Peyer's patch (tissue), 4 donors: ENCODE measurements around the gene PTPRJ. TPM values are rescaled to one million over a fixed set of nuclear protein-coding genes. Genes with fewer than 3 reads are reported as not detected.

ENCODE experiments used
- DNase-seq, 3 donors: peaks; one replicate each; pipeline ENCODE4 v3.0.0-alpha.2; 2017 to 2019
- H3K27ac ChIP-seq, 4 donors: fragments of 200-600 bp; sonication (generic); one replicate each; pipeline ENCODE4 v1.5.1; 2016 to 2019
- H3K27me3 ChIP-seq, 2 donors: fragments of 200-600 bp; sonication (generic); one replicate each; pipeline ENCODE4 v1.5.1; 2019
- H3K36me3 ChIP-seq, 3 donors: fragments of 200-600 bp; sonication (generic); one replicate each; pipeline ENCODE4 v1.5.1; 2016 to 2019
- H3K4me1 ChIP-seq, 4 donors: fragments of 200-600 bp; sonication (generic); one replicate each; pipeline ENCODE4 v1.5.1; 2016 to 2019
- H3K4me3 ChIP-seq, 4 donors: fragments of 200-600 bp; sonication (generic); 1 replicate in 3 of 4; 2 replicates in 1 of 4; pipeline ENCODE4 v1.5.1; 2016 to 2019; ENCODE audit warnings: mild to moderate bottlenecking in 1 of 4
- H3K9me3 ChIP-seq, 4 donors: fragments of 200-600 bp; sonication (generic); one replicate each; pipeline ENCODE4 v1.5.1; 2016 to 2019; ENCODE audit warnings: mild to moderate bottlenecking in 1 of 4
- CTCF ChIP-seq, 6 experiments: fragments of 450-650 bp in 4 of 6; fragments of 200-600 bp in 2 of 6; sonication (generic) in 1 of 6; IDR thresholded peaks; one replicate each; pipeline ENCODE4 v1.5.1; 2017 to 2019; ENCODE audit warnings: antibody characterized with exemption in 6 of 6, mild to moderate bottlenecking in 3 of 6, moderate library complexity in 1 of 6
- POLR2A ChIP-seq, 2 donors: fragments of 450-650 bp; IDR thresholded peaks; one replicate each; pipeline ENCODE4 v1.5.1; 2017; ENCODE audit warnings: antibody characterized with exemption in 2 of 2, mild to moderate bottlenecking in 2 of 2, moderate library complexity in 2 of 2
- total RNA-seq, 4 donors: library from RNA; depleted of rRNA; stranded (reverse); fragments of >200 nt; gene quantifications; one replicate each; pipeline ENCODE4 v1.1.0, GENCODE V29; 2016

The PTPRJ gene
- total RNA-seq, 4 donors from 2014 or later = 28.1 to 50.1 (median 37.5) TPM

- no peaks in the 10 kb centered on the region for H3K9me3 ChIP-seq
- H3K27me3 ChIP-seq = no peaks in the 10 kb centered on the region
- peak overlapping the region; percentile 2 to 87 (median 46) for H3K27ac ChIP-seq
- TF ChIP-seq CTCF (IDR thresholded peaks at IDR 0.05) (no peak), POLR2A (IDR thresholded peaks at IDR 0.05) (no peak)
- no peak for DNase-seq
- H3K4me3 ChIP-seq = peak overlapping the region in 2 of 4 donors; percentile 10 to 24
- H3K36me3 ChIP-seq = no peaks in the 10 kb centered on the region
- peaks cover 0 to 60% (median 9%) of the 10 kb centered on the region in 4 donors for H3K4me1 ChIP-seq
Observed at GRCh38 chr11:47983464-47984397, 3.4 kb downstream of the PTPRJ start.

GRCh38 chr11:47986219-47986618 is 5.9 kb downstream of the PTPRJ start:
- H3K4me1 ChIP-seq = peaks cover 0 to 74% (median 4%) of the 10 kb centered on the region in 4 donors
- peak overlapping the region in 2 of 4 donors; percentile 60 to 63 for H3K27ac ChIP-seq

GRCh38 chr11:47986742-47987141 is 6.4 kb downstream of the PTPRJ start:
- Histone ChIP-seq H3K27me3 (no peaks in the 10 kb centered on the region), H3K27ac (peak overlapping the region in 3 of 4 donors; percentile 60 to 64 (median 63)), H3K4me3 (no peak overlapping the region), H3K4me1 (peaks cover 0 to 76% (median 7%) of the 10 kb centered on the region in 4 donors), H3K9me3 (no peaks in the 10 kb centered on the region), H3K36me3 (no peaks in the 10 kb centered on the region)
- peak in 1 of 3 donors; percentile 47 for DNase-seq
- no peak for TF ChIP-seq CTCF (IDR thresholded peaks at IDR 0.05)
- TF ChIP-seq POLR2A (IDR thresholded peaks at IDR 0.05) = peak in 1 of 2 donors; percentile 17

More at GRCh38 chr11:47986219-47986618, 5.9 kb downstream of the PTPRJ start:
- Histone ChIP-seq H3K27me3 (no peaks in the 10 kb centered on the region), H3K36me3 (no peaks in the 10 kb centered on the region), H3K4me3 (no peak overlapping the region), H3K9me3 (no peaks in the 10 kb centered on the region)
- no peak for TF ChIP-seq POLR2A (IDR thresholded peaks at IDR 0.05)
- DNase-seq = no peak

GRCh38 chr11:47987310-47987709 is 7.0 kb downstream of the PTPRJ start:
- Histone ChIP-seq H3K36me3 (no peaks in the 10 kb centered on the region), H3K9me3 (no peaks in the 10 kb centered on the region), H3K27ac (peak overlapping the region; percentile 15 to 74 (median 62)), H3K27me3 (no peaks in the 10 kb centered on the region), H3K4me1 (peaks cover 0 to 75% (median 6%) of the 10 kb centered on the region in 4 donors), H3K4me3 (no peak overlapping the region)
- no peak for DNase-seq
- TF ChIP-seq POLR2A (IDR thresholded peaks at IDR 0.05) (no peak), CTCF (IDR thresholded peaks at IDR 0.05) (no peak)

- no peaks in the 10 kb centered on the region for H3K27me3 ChIP-seq
- no peak for DNase-seq
- H3K27ac ChIP-seq = peak overlapping the region; percentile 15 to 74 (median 62)
- no peaks in the 10 kb centered on the region for H3K9me3 ChIP-seq
- peaks cover 0 to 75% (median 6%) of the 10 kb centered on the region in 4 donors for H3K4me1 ChIP-seq
- TF ChIP-seq CTCF (IDR thresholded peaks at IDR 0.05) (no peak), POLR2A (IDR thresholded peaks at IDR 0.05) (no peak)
- no peaks in the 10 kb centered on the region for H3K36me3 ChIP-seq
- no peak overlapping the region for H3K4me3 ChIP-seq
Observed at GRCh38 chr11:47987781-47988180, 7.4 kb downstream of the PTPRJ start.

GRCh38 chr11:47989779-47990178 is 9.4 kb downstream of the PTPRJ start:
- Histone ChIP-seq H3K27ac (no peak overlapping the region), H3K4me3 (no peak overlapping the region), H3K9me3 (no peaks in the 10 kb centered on the region), H3K4me1 (peaks cover 0 to 75% (median 6%) of the 10 kb centered on the region in 4 donors), H3K27me3 (no peaks in the 10 kb centered on the region), H3K36me3 (no peaks in the 10 kb centered on the region)
- TF ChIP-seq POLR2A (IDR thresholded peaks at IDR 0.05) (no peak), CTCF (IDR thresholded peaks at IDR 0.05) (no peak)
- no peak for DNase-seq
